Astrocyte of the cerebellum (primary cell): Measurements from ENCODE around the gene CDKN1C.

Source experiments
- DNase-seq: peaks from one replicate; pipeline ENCODE4 v3.0.0-alpha.2; 2011; ENCODE audit warnings: low read depth
- H3K4me3 ChIP-seq: 2 replicates; pipeline ENCODE4 v1.5.1; 2011; ENCODE audit warnings: mild to moderate bottlenecking, low read depth, low read length, moderate library complexity
- in situ Hi-C: cut with HindIII; loops from 2 replicates; pipeline ENCODE4 v1.10.0; 2017; ENCODE audit warnings: low sequenced_read_pairs
- TF ChIP-seq, protein P1 (sequence below): IDR thresholded peaks from 2 replicates; pipeline ENCODE4 v1.5.1; 2012; ENCODE audit warnings: low read length, low read depth, moderate library complexity, mild to moderate bottlenecking; ENCODE audit errors: missing control alignments

The CDKN1C gene

DNA sequence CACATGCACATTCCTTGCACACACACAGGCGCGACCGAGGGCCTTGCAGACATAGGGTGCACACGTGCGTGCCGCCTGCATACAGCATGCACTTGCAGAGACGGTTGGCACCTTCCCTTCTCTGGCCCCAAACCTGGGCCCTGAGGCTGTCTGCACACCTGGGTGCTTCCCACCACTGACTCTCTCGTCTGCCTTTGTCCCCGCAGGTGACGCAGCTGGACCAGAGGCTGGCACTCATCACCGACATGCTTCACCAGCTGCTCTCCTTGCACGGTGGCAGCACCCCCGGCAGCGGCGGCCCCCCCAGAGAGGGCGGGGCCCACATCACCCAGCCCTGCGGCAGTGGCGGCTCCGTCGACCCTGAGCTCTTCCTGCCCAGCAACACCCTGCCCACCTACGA, 38.0 kb downstream of the CDKN1C start:
- no peak for DNase-seq
- no peak overlapping the region for H3K4me3 ChIP-seq
- in situ Hi-C loops: no loop called here
- TF ChIP-seq, protein P1, sequence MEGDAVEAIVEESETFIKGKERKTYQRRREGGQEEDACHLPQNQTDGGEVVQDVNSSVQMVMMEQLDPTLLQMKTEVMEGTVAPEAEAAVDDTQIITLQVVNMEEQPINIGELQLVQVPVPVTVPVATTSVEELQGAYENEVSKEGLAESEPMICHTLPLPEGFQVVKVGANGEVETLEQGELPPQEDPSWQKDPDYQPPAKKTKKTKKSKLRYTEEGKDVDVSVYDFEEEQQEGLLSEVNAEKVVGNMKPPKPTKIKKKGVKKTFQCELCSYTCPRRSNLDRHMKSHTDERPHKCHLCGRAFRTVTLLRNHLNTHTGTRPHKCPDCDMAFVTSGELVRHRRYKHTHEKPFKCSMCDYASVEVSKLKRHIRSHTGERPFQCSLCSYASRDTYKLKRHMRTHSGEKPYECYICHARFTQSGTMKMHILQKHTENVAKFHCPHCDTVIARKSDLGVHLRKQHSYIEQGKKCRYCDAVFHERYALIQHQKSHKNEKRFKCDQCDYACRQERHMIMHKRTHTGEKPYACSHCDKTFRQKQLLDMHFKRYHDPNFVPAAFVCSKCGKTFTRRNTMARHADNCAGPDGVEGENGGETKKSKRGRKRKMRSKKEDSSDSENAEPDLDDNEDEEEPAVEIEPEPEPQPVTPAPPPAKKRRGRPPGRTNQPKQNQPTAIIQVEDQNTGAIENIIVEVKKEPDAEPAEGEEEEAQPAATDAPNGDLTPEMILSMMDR: no peak

- in situ Hi-C loops: no loop called here
Observed at GRCh38 chr11:2846470-2846869, 39.1 kb downstream of the CDKN1C start.

GRCh38 chr11:2846056-2846455, 39.5 kb downstream of the CDKN1C start:
- TF ChIP-seq, protein P1: no peak
- in situ Hi-C loops: no loop called here
- H3K4me3 ChIP-seq: no peak overlapping the region
- no peak for DNase-seq

More at GRCh38 chr11:2846470-2846869, 39.1 kb downstream of the CDKN1C start:
- H3K4me3 ChIP-seq: no peak overlapping the region
- TF ChIP-seq, protein P1: no peak
- DNase-seq: no peak

GRCh38 chr11:2844996-2845395, 40.6 kb downstream of the CDKN1C start:
- H3K4me3 ChIP-seq: no peak overlapping the region
- TF ChIP-seq, protein P1: no peak
- no peak for DNase-seq
- in situ Hi-C loops: no loop called here

GRCh38 chr11:2844116-2844842, 41.3 kb downstream of the CDKN1C start:
- DNase-seq: no peak
- TF ChIP-seq, protein P1: no peak
- in situ Hi-C loops: no loop called here
- H3K4me3 ChIP-seq: no peak overlapping the region

- TF ChIP-seq, protein P1: no peak
- in situ Hi-C loops: no loop called here
- no peak overlapping the region for H3K4me3 ChIP-seq
- no peak for DNase-seq
Observed at GRCh38 chr11:2843551-2843950, 42.0 kb downstream of the CDKN1C start.

- in situ Hi-C loops: no loop called here
- TF ChIP-seq, protein P1: no peak
- no peak overlapping the region for H3K4me3 ChIP-seq
- DNase-seq: no peak
Observed at GRCh38 chr11:2842876-2843275, 42.7 kb downstream of the CDKN1C start.
